Hepatocyte (in vitro differentiated cells): ENCODE data around the gene MYO18B.

Experiments
- CTCF ChIP-seq: fragments of 200-600 bp; sonication (generic); IDR thresholded peaks from 2 replicates; pipeline ENCODE4 v1.5.1; 2016; ENCODE audit warnings: antibody characterized with exemption, mild to moderate bottlenecking; ENCODE audit not compliant: poor library complexity
- EZH2 ChIP-seq: fragments of 200-600 bp; sonication (generic); IDR thresholded peaks from 2 replicates; pipeline ENCODE4 v1.6.1; 2016; ENCODE audit warnings: antibody characterized with exemption, mild to moderate bottlenecking, borderline replicate concordance
- EZH2phosphoT487 ChIP-seq: fragments of 200-600 bp; sonication (generic); IDR thresholded peaks from one replicate; pipeline ENCODE4 v1.6.1; 2018; ENCODE audit warnings: antibody characterized with exemption, mild to moderate bottlenecking, low read depth, moderate library complexity; ENCODE audit not compliant: unreplicated experiment, severe bottlenecking

GRCh38 chr22:25736378-25737011 lies 5.5 kb upstream of the MYO18B start:
- TF ChIP-seq EZH2phosphoT487 (no peak), CTCF (no peak), EZH2 (no peak)
